Small intestine (tissue), 7 donors: Measurements from ENCODE around the gene GALR1. TPM values are rescaled to one million over a fixed set of nuclear protein-coding genes. Genes with fewer than 3 reads are reported as not detected.
A peak's percentile ranks its signal among the peaks of the same experiment; 100 is the strongest.
"Not testable (repeated sequence)": the region's sequence is repeated elsewhere in the genome, so short reads cannot be mapped to it uniquely, and the experiment has no call there.

Source experiments
- DNase-seq, 2 donors: peaks; one replicate each; pipeline versions ENCODE4 v3.0.0 to v3.0.0-alpha.2; 2013
- FAIRE-seq: peaks from 2 replicates; lab custom pipeline; 2012; peaks lifted over from hg19 to GRCh38; lab: Jason Lieb, UNC
- H3K27ac ChIP-seq, 3 donors: one replicate each; pipeline ENCODE4 v1.5.1; 2013; ENCODE audit warnings: low read length in 2 of 3, mild to moderate bottlenecking in 2 of 3, control low read depth in 1 of 3, inconsistent platforms in 1 of 3, low read depth in 1 of 3, moderate library complexity in 1 of 3
- H3K27me3 ChIP-seq, 3 donors: one replicate each; pipeline ENCODE4 v1.6.1; 2013; ENCODE audit warnings: low read length in 3 of 3, inconsistent platforms in 1 of 3; ENCODE audit not compliant: control insufficient read depth in 3 of 3, insufficient read depth in 3 of 3
- H3K36me3 ChIP-seq, 3 donors: one replicate each; pipeline ENCODE4 v1.6.1; 2013; ENCODE audit warnings: low read length in 3 of 3, inconsistent platforms in 1 of 3, low read depth in 1 of 3, mild to moderate bottlenecking in 1 of 3, moderate library complexity in 1 of 3; ENCODE audit not compliant: control insufficient read depth in 3 of 3, insufficient read depth in 2 of 3
- H3K4me1 ChIP-seq, 3 donors: one replicate each; pipeline ENCODE4 v1.6.1; 2013; ENCODE audit warnings: low read length in 2 of 3, inconsistent platforms in 1 of 3, low read depth in 1 of 3, mild to moderate bottlenecking in 1 of 3, moderate library complexity in 1 of 3; ENCODE audit not compliant: control insufficient read depth in 3 of 3, insufficient read depth in 2 of 3
- H3K4me3 ChIP-seq, 3 donors: one replicate each; pipeline ENCODE4 v1.5.1; 2013; ENCODE audit warnings: low read length in 3 of 3, control low read depth in 1 of 3, inconsistent platforms in 1 of 3, low read depth in 1 of 3, mild to moderate bottlenecking in 1 of 3, moderate library complexity in 1 of 3
- H3K9me3 ChIP-seq, 2 donors: one replicate each; pipeline ENCODE4 v1.6.1; 2013; ENCODE audit warnings: low read depth in 1 of 2, low read length in 1 of 2; ENCODE audit not compliant: control insufficient read depth in 2 of 2, insufficient read depth in 1 of 2
- WGBS, 3 donors: extraction: QIAGEN DNeasy Blood & Tissue Kit; methylation state at CpG; one replicate each; pipeline ENCODE4 v1.1.7; 2013; 5-methylcytosine and 5-hydroxymethylcytosine counted together
- polyA plus RNA-seq, 4 donors: library from polyadenylated mRNA; stranded (reverse) in 3 of 4; unstranded in 1 of 4; fragments of 200-250 nt in 3 of 4; fragments of 120-200 nt in 1 of 4; gene quantifications; one replicate each; pipeline versions ENCODE4 v1.2.1 to v1.2.3, GENCODE V29; 2013
- donor health status: healthy with polysubstance abuse.
- donor health status: control.
- donor health status: control.
- donor health status: Bipolar disorder and iron deficiency.
- donor health status: healthy.

GALR1 gene
- polyA plus RNA-seq, 4 donors = 0.01 to 1.1 TPM; not detected in 2

DNA sequence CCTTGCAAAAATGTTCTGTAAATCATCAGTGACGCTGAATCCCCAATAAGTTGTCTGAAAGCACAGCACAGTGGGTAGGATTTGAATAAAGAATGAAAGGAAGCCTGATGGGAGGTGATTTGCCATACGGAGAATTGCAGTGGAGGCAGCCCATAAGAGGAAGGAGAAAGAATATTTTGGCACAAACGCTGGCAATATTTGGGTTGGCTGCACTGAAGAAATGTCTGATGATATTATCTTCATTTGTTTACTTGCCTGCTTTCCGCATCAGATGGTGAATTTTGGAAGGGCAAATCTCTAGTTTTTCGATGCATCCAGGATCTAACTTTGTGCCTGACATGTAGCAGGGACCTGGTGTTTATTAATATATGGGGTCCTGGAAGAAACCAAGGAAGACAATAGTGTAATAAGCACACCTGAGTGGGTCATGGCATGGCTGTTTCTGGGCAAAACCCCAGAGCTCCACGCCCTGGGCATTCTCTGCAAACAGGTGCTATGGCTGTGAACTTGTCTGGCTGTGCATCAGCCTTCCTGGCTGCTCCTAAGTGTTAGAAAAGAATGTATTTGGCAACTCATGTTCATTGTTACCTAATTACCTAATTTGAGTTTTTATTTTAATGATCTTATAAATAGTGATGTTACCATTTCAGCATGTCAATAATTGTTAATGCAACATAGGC, 5.9 kb downstream of the GALR1 start:
- H3K4me1 ChIP-seq = no peaks in the 10 kb centered on the region
- DNase-seq = no peak
- no peak overlapping the region for H3K27ac ChIP-seq
- 49 to 58% (median 53%) methylated on average over 6 of the region's 6 CpGs for WGBS, 3 donors
- peaks cover 0 to 5% of the 10 kb centered on the region in 2 donors for H3K9me3 ChIP-seq
- no peaks in the 10 kb centered on the region for H3K36me3 ChIP-seq
- H3K27me3 ChIP-seq = peaks cover 6 to 29% (median 23%) of the 10 kb centered on the region in 3 donors
- H3K4me3 ChIP-seq = no peak overlapping the region
- no peak for FAIRE-seq

- DNase-seq = no peak
- Histone ChIP-seq H3K36me3 (no peaks in the 10 kb centered on the region), H3K27me3 (peaks cover 0 to 4% (median 0%) of the 10 kb centered on the region in 3 donors), H3K4me3 (no peak overlapping the region), H3K9me3 (peaks cover 0 to 19% of the 10 kb centered on the region in 2 donors), H3K27ac (no peak overlapping the region), H3K4me1 (no peaks in the 10 kb centered on the region)
- no peak for FAIRE-seq
- WGBS, 3 donors = 50 to 63% (median 63%) methylated on average over 4 of the region's 4 CpGs
Observed at GRCh38 chr18:77262643-77263465, 13.2 kb downstream of the GALR1 start.

- Histone ChIP-seq H3K27me3 (peaks cover 0 to 4% (median 0%) of the 10 kb centered on the region in 3 donors), H3K4me1 (no peaks in the 10 kb centered on the region), H3K9me3 (peaks cover 0 to 18% of the 10 kb centered on the region in 2 donors), H3K36me3 (no peaks in the 10 kb centered on the region), H3K27ac (no peak overlapping the region), H3K4me3 (no peak overlapping the region)
- 87 to 92% (median 89%) methylated on average over 3 of the region's 3 CpGs for WGBS, 3 donors
- DNase-seq (no peak), FAIRE-seq (no peak)
Observed at GRCh38 chr18:77263466-77263763, 13.8 kb downstream of the GALR1 start.

DNA sequence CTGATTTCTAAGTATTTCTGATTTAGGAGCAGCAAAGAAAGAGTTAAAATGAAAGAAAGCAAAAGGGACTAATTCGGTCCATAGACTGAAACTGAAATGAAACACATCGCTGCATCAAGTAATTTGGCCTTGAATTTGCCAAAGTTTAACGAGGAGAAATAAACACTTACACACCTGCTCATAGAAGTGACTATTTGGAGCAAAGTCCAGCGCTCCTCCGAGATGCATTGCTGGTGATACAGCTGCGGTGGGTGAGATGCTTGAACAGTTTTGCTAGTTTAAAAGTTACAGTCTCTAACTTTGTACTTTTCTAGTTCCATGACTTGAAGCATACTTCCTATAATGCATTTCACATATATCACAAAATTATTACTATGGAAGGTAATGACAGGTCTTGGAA, 18.3 kb downstream of the GALR1 start:
- 11 to 51% (median 29%) methylated on average over 6 of the region's 6 CpGs for WGBS, 3 donors
- peak; percentile 32 to 39 for DNase-seq
- Histone ChIP-seq H3K36me3 (no peaks in the 10 kb centered on the region), H3K27ac (no peak overlapping the region), H3K27me3 (peaks cover 0 to 2% (median 0%) of the 10 kb centered on the region in 3 donors), H3K9me3 (peaks cover 0 to 14% of the 10 kb centered on the region in 2 donors), H3K4me3 (no peak overlapping the region), H3K4me1 (no peaks in the 10 kb centered on the region)
- no peak for FAIRE-seq

DNA sequence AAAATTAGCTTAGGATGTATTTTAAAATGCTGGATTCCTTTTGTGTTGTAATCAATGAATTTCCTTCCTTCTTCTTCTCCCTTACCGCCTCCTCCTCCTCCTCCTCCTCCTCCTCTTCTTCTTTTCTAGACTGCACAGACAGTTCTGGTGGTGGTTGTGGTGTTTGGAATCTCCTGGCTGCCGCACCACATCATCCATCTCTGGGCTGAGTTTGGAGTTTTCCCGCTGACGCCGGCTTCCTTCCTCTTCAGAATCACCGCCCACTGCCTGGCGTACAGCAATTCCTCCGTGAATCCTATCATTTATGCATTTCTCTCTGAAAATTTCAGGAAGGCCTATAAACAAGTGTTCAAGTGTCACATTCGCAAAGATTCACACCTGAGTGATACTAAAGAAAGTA, 18.8 kb downstream of the GALR1 start:
- Histone ChIP-seq H3K36me3 (no peaks in the 10 kb centered on the region), H3K4me1 (no peaks in the 10 kb centered on the region), H3K9me3 (peaks cover 0 to 14% of the 10 kb centered on the region in 2 donors), H3K4me3 (no peak overlapping the region), H3K27ac (no peak overlapping the region), H3K27me3 (peaks cover 0 to 2% (median 0%) of the 10 kb centered on the region in 3 donors)
- no peak for FAIRE-seq
- DNase-seq = no peak
- WGBS, 3 donors = 70 to 88% (median 82%) methylated on average over 9 of the region's 9 CpGs

GRCh38 chr18:77271576-77272481, 22.2 kb downstream of the GALR1 start:
- H3K27me3 ChIP-seq = no peaks in the 10 kb centered on the region
- peaks cover 0 to 4% of the 10 kb centered on the region in 2 donors for H3K9me3 ChIP-seq
- H3K36me3 ChIP-seq = no peaks in the 10 kb centered on the region
- FAIRE-seq (no peak), DNase-seq (no peak)
- WGBS, 3 donors = 53 to 77% (median 70%) methylated on average over 9 of the region's 9 CpGs
- H3K4me1 ChIP-seq = no peaks in the 10 kb centered on the region
- H3K4me3 ChIP-seq = no peak overlapping the region
- no peak overlapping the region for H3K27ac ChIP-seq

GRCh38 chr18:77290841-77291240, 41.2 kb downstream of the GALR1 start:
- FAIRE-seq, H3K9me3 ChIP-seq, H3K36me3 ChIP-seq, H3K27ac ChIP-seq, H3K4me3 ChIP-seq, H3K27me3 ChIP-seq, H3K4me1 ChIP-seq, DNase-seq: not testable (repeated sequence)
- 69 to 76% (median 75%) methylated on average over 7 of the region's 7 CpGs for WGBS, 3 donors

DNA sequence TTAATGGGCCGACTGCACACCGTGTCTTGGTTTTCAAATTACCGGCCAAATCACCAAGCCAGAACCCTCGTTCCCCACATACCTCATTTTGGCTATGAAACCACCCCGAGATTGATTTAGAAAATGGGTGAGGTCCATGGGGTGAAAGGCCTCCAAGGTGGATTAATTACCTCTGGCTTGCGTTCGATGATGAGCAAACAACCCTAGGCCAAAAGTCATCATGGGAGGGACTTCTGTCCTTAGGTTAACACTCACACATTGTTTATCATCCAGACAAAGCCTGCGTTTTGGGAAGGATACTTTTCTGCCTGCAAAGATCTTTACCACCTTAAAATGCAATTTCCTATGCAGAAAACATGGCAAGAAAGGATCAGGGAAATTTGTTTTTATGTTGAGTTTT, 48.5 kb downstream of the GALR1 start:
- no peaks in the 10 kb centered on the region for H3K36me3 ChIP-seq
- DNase-seq = no peak
- H3K27me3 ChIP-seq = no peaks in the 10 kb centered on the region
- no peak for FAIRE-seq
- H3K4me1 ChIP-seq = no peaks in the 10 kb centered on the region
- no peaks in the 10 kb centered on the region for H3K9me3 ChIP-seq
- 33 to 36% (median 33%) methylated on average over 8 of the region's 8 CpGs for WGBS, 3 donors
- no peak overlapping the region for H3K27ac ChIP-seq
- no peak overlapping the region for H3K4me3 ChIP-seq
